Pancreas (tissue), 10 donors: ENCODE data around the gene RARG. TPM values are rescaled to one million over a fixed set of nuclear protein-coding genes. Genes with fewer than 3 reads are reported as not detected.

Experiments
- ATAC-seq, 4 donors: fragments of 200-7000 bp; cut with Tn5 transposase; one replicate each; pipeline versions ENCODE4 v1.8.0 to v1.9.1; 2020; ENCODE audit warnings: mild to moderate bottlenecking in 4 of 4, moderate library complexity in 4 of 4
- DNase-seq, 6 donors: peaks; one replicate each; pipeline ENCODE4 v3.0.0-alpha.2; 2020
- FAIRE-seq: peaks from 2 replicates; lab custom pipeline; 2012; peaks lifted over from hg19 to GRCh38; lab: Jason Lieb, UNC
- H3K27ac ChIP-seq, 4 donors: fragments of 200-600 bp; sonication (generic); 1 replicate in 3 of 4; 2 replicates in 1 of 4; pipeline versions ENCODE4 v1.5.0 to v1.8.0; 2020
- H3K27me3 ChIP-seq, 4 donors: fragments of 200-600 bp; one replicate each; pipeline ENCODE4 v1.8.0; 2021
- H3K36me3 ChIP-seq, 3 donors: fragments of 200-600 bp; sonication (generic) in 1 of 3; one replicate each; pipeline versions ENCODE4 v1.5.0 to v1.8.0; 2020 to 2021
- H3K4me1 ChIP-seq, 3 donors: fragments of 200-600 bp; one replicate each; pipeline ENCODE4 v1.8.0; 2021
- H3K4me3 ChIP-seq, 4 donors: fragments of 200-600 bp; sonication (generic) in 2 of 4; one replicate each; pipeline versions ENCODE4 v1.5.0 to v1.8.0; 2020 to 2021
- H3K9me3 ChIP-seq, 4 donors: fragments of 200-600 bp; one replicate each; pipeline ENCODE4 v1.8.0; 2021
- WGBS, 2 donors: extraction: QIAGEN DNeasy Blood & Tissue Kit; methylation state at CpG; one replicate each; pipeline ENCODE4 v1.1.7; 2013; 5-methylcytosine and 5-hydroxymethylcytosine counted together
- intact Hi-C, 3 donors: fragments of 100-400 bp; cut with DNase I; formaldehyde crosslinking; loops; one replicate each; pipeline versions ENCODE4 v1.11.1 to v1.14.2; 2022
- polyA plus RNA-seq, 2 donors: library from polyadenylated mRNA; stranded (reverse); fragments of 200-250 nt; gene quantifications; one replicate each; pipeline ENCODE4 v1.2.3, GENCODE V29; 2013
- total RNA-seq, 6 donors: library from RNA; stranded (reverse); fragmentation: NEBNext Ultra II Directional in 4 of 6; extraction: Animal tissue kit (Norgen Biotek cat#: 25700) in 4 of 6; gene quantifications; one replicate each; pipeline versions ENCODE4 v1.2.1 to v1.2.4, GENCODE V29; 2021 to 2023
- TF ChIP-seq, protein P1 (sequence below), 4 donors: fragments of 200-600 bp; sonication (generic) in 3 of 4; IDR thresholded peaks; one replicate each; pipeline versions ENCODE4 v1.5.0 to v1.8.0; 2021; ENCODE audit warnings: antibody characterized with exemption in 4 of 4
- donor health status: healthy with polysubstance abuse.
- donor health status: DM: no; HTN: no; CAD: no; lungs with moderate emphysema.
- donor health status: DM: no; HTN: no; CAD: no.
- donor health status: control.
- donor health status: control.
- donor health status: Bipolar disorder and iron deficiency.
- donor health status: DM: yes; HTN: yes; CAD: no.
- donor health status: DM: no; HTN: no; CAD: no.
- donor health status: DM: no; HTN: no; CAD: no.
- donor health status: DM: yes; HTN: yes; CAD: no.

The RARG gene
- total and polyA plus RNA-seq, 8 donors: 4.4 to 18.7 (median 8.7) TPM

DNA sequence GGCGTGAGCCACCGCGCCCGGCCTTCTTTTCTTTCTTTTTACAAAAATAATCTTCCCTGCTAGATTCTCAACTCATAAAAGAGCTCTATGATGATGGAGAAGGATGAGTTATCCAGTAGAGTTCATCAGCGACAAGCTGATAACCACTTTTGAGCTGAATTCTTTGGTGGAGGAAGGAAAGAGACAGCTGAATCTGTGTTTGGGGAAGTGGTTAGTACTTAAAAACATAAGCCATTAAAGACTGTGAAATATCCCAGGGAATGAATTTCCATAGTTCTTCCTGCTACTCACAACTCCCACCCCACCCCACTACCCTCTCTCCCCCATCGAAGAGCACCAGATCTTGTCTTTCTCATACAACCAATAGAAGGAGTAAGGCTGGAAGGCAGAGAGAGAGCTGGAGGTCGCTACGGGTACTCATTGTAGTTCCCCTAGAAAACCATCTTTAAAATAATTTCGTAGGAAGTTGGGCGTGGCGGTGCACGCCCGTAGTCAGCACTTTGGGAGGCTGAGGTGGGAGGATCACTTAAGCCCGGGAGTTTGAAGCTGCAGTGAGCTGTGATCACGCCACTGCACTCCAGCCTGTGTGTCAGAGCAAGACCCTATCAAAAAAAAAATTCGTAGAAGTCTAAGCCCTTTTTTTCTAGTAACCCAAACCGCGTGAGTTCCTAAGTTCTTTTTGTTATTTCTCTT, 35.4 kb upstream of the RARG start:
- ATAC-seq: peak; percentile 7 to 47 (median 38)
- TF ChIP-seq, protein P1, sequence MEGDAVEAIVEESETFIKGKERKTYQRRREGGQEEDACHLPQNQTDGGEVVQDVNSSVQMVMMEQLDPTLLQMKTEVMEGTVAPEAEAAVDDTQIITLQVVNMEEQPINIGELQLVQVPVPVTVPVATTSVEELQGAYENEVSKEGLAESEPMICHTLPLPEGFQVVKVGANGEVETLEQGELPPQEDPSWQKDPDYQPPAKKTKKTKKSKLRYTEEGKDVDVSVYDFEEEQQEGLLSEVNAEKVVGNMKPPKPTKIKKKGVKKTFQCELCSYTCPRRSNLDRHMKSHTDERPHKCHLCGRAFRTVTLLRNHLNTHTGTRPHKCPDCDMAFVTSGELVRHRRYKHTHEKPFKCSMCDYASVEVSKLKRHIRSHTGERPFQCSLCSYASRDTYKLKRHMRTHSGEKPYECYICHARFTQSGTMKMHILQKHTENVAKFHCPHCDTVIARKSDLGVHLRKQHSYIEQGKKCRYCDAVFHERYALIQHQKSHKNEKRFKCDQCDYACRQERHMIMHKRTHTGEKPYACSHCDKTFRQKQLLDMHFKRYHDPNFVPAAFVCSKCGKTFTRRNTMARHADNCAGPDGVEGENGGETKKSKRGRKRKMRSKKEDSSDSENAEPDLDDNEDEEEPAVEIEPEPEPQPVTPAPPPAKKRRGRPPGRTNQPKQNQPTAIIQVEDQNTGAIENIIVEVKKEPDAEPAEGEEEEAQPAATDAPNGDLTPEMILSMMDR (IDR thresholded peaks at IDR 0.05): no peak
- FAIRE-seq: no peak
- no peak for DNase-seq
- Histone ChIP-seq H3K27me3 (no peaks in the 10 kb centered on the region), H3K27ac (peak overlapping the region in 2 of 4 donors; percentile 28 to 50), H3K36me3 (no peaks in the 10 kb centered on the region), H3K9me3 (no peaks in the 10 kb centered on the region), H3K4me3 (peak overlapping the region; percentile 31 to 69 (median 59)), H3K4me1 (peaks cover 0 to 5% (median 0%) of the 10 kb centered on the region in 3 donors)
- 51 to 52% methylated on average over 18 of the region's 18 CpGs for WGBS, 2 donors
- intact Hi-C loops: no loop called here

DNA sequence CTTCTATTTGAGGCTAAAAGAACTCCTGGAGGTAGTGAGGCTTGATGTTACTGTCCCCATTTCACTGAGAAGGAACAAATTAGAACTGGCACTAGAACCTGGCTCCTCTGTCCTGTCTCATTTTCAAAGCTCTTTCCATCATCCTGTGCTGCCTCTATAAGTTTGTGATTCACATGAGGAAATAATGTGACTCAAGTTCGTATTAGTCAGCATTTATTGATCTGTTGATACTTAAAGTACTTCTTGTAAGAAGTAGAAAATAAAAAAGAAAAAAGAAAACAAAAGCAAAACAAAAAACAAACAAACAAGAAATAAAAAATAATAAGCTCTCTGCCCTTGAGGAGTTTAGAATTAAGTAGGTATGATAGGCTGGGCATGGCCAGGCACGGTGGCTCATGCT, 33.8 kb upstream of the RARG start:
- intact Hi-C loops: no loop called here
- H3K36me3 ChIP-seq: no peaks in the 10 kb centered on the region
- peaks cover 0 to 5% (median 0%) of the 10 kb centered on the region in 3 donors for H3K4me1 ChIP-seq
- no peaks in the 10 kb centered on the region for H3K27me3 ChIP-seq
- TF ChIP-seq, protein P1 (IDR thresholded peaks at IDR 0.05): no peak
- no peak overlapping the region for H3K27ac ChIP-seq
- DNase-seq (no peak), FAIRE-seq (no peak), ATAC-seq (no peak)
- 47 to 62% methylated on average over 2 of the region's 2 CpGs for WGBS, 2 donors
- H3K4me3 ChIP-seq: no peak overlapping the region
- H3K9me3 ChIP-seq: no peaks in the 10 kb centered on the region

DNA sequence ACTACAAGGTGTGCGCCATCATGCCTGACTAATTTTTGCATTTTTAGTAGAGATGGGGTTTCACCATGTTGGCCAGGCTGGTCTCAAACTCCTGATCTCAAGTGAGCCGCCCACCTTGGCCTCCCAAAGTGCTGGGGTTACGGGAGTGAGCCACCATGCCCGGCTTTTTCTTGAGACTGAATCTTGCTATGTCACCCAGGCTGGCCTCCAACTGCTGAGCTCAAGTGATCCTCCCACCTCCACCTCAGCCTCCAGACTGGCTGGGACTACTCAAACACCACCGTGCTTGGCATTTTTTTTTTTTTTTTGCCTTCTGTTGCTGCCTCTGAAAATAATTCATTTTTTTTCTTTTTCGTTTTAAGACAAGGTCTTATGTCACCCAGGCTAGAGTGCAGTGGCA, 27.9 kb upstream of the RARG start:
- intact Hi-C loops: no loop called here
- FAIRE-seq (no peak), ATAC-seq (no peak), DNase-seq (no peak)
- TF ChIP-seq, protein P1 (IDR thresholded peaks at IDR 0.05): no peak
- Histone ChIP-seq H3K36me3 (no peaks in the 10 kb centered on the region), H3K27ac (no peak overlapping the region), H3K4me1 (no peaks in the 10 kb centered on the region), H3K9me3 (no peaks in the 10 kb centered on the region), H3K27me3 (no peaks in the 10 kb centered on the region), H3K4me3 (no peak overlapping the region)
- 83 to 91% methylated on average over 6 of the region's 6 CpGs for WGBS, 2 donors

DNA sequence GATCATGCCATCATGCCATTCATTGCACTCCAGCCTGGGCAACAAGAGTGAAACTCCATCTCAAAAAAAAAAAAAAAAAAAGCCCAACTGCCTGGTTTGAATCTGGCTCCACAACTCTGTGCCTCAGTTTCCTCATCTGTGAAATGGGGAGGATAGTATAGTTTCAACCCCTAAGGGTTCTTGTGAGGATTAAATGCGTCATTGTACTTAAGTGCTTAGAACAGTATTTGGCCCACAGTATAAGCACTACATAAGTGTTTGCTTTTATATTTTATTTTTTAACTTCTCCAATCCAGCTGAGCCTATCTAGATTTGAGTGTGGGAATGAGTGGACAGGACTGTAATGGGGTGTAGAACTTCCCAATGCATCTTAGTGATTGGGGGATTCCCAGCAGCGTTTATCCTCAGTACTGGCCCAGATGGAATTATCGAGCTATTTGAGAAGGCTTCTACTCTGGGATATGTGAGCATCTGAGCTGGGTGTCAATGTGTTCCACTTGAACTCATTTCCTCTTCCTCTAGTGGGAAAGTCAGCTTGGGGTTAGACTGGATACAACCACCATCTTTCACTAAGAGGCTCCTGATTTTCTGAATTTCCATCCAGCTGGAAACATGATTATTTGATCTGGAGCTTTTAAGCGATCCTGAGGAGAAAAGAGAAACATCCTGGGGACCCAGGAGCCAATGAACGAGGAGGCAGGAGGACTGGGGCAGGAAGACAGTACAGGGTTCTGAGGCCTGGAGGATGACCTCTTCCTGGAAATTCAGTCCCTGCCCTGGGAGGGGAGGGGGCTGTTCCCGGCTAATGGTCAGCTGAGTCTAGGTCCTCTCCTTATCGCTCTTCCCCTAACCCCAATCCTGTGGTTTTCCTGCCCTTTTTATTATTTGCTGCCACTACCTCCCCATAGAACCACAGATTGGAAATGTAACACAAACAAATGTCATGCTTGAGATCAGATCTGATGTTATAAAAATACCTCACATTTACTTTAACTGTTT, 26.8 kb upstream of the RARG start:
- no peak for FAIRE-seq

More for the DNA sequence above, 26.8 kb upstream of the RARG start:
- no peaks in the 10 kb centered on the region for H3K36me3 ChIP-seq
- 72 to 75% methylated on average over 7 of the region's 7 CpGs for WGBS, 2 donors
- TF ChIP-seq, protein P1 (IDR thresholded peaks at IDR 0.05): no peak
- no peaks in the 10 kb centered on the region for H3K27me3 ChIP-seq
- H3K27ac ChIP-seq: no peak overlapping the region
- DNase-seq (no peak), ATAC-seq (no peak)
- no peaks in the 10 kb centered on the region for H3K9me3 ChIP-seq
- intact Hi-C loops: no loop called here
- H3K4me1 ChIP-seq: no peaks in the 10 kb centered on the region
- H3K4me3 ChIP-seq: no peak overlapping the region
